GM12878 (cell line): Measurements from ENCODE around the gene SYT1. TPM values are rescaled to one million over a fixed set of nuclear protein-coding genes. Genes with fewer than 3 reads are reported as not detected.
"Not testable (repeated sequence)": the region's sequence is repeated elsewhere in the genome, so short reads cannot be mapped to it uniquely, and the experiment has no call there.

Experiments
- ATAC-seq: fragments of 200-7000 bp; cut with Tn5 transposase; 3 replicates; pipeline ENCODE4 v1.9.1; 2020; ENCODE audit warnings: mild to moderate bottlenecking, moderate library complexity
- BruUV-seq: library from RNA; stranded (reverse); fragments of 400-500 nt; replicated peaks from 2 replicates; lab custom pipeline; 2021; lab: Mats Ljungman, UMichigan
- CTCF ChIA-PET: fragments of 300-600 bp; sonication (Branson Sonifier 250); formaldehyde crosslinking; extraction: SDS; loops from one replicate; lab custom pipeline; 2021; ENCODE audit warnings: inconsistent platforms; lab: Yijun Ruan, JAX
- POLR2A ChIA-PET: fragments of 350-600 bp; formaldehyde crosslinking; extraction: SDS; loops from one replicate; lab custom pipeline; 2021; ENCODE audit warnings: inconsistent platforms; lab: Charles Lee
- RAD21 ChIA-PET: fragments of 300-600 bp; sonication (Branson Sonifier 250); formaldehyde crosslinking; loops from one replicate; lab custom pipeline; 2023; ENCODE audit warnings: antibody characterized with exemption; ENCODE audit not compliant: unreplicated experiment; lab: Charles Lee
- SMC1A ChIA-PET: fragments of 300-600 bp; sonication (Branson Sonifier 250); formaldehyde crosslinking; loops from one replicate; lab custom pipeline; 2023; ENCODE audit not compliant: unreplicated experiment, uncharacterized antibody; lab: Charles Lee
- DNase-seq: peaks from one replicate; pipeline ENCODE4 v3.0.0-alpha.2; 2011; ENCODE audit warnings: low read depth, low spot score
- FAIRE-seq: peaks from 3 replicates; lab custom pipeline; 2011; peaks lifted over from hg19 to GRCh38; lab: Jason Lieb, UNC
- H2AFZ ChIP-seq: 2 replicates; pipeline ENCODE4 v1.6.0; 2011; ENCODE audit warnings: low read depth, low read length, control low read depth; ENCODE audit not compliant: control insufficient read depth
- H3K27ac ChIP-seq: 2 replicates; pipeline ENCODE4 v1.5.1; 2011; ENCODE audit warnings: control low read depth; ENCODE audit not compliant: control insufficient read depth, insufficient read depth
- H3K27me3 ChIP-seq, 2 experiments: replicated peaks in 1 of 2; 2 replicates each; pipeline versions ENCODE4 v1.6.0 to v1.6.1; 2011; ENCODE audit warnings: low read length in 1 of 2; ENCODE audit not compliant: control insufficient read depth in 2 of 2, insufficient read depth in 2 of 2
- H3K36me3 ChIP-seq, 2 experiments: 2 replicates each; pipeline ENCODE4 v1.5.1; 2011; ENCODE audit warnings: low read length in 1 of 2; ENCODE audit not compliant: control insufficient read depth in 2 of 2, insufficient read depth in 2 of 2
- H3K4me1 ChIP-seq: 2 replicates; pipeline ENCODE4 v1.6.1; 2011; ENCODE audit warnings: mild to moderate bottlenecking, low read length, moderate library complexity, mixed read lengths; ENCODE audit not compliant: control insufficient read depth, insufficient read depth
- H3K4me2 ChIP-seq: 2 replicates; pipeline ENCODE4 v1.6.0; 2011; ENCODE audit warnings: control low read depth; ENCODE audit not compliant: control insufficient read depth, insufficient read depth
- H3K4me3 ChIP-seq: fragments of 200-600 bp; sonication (generic); 2 replicates; pipeline ENCODE4 v1.5.1; 2016
- H3K79me2 ChIP-seq: 2 replicates; pipeline ENCODE4 v1.6.0; 2011; ENCODE audit warnings: low read length; ENCODE audit not compliant: control insufficient read depth, insufficient read depth
- H3K9ac ChIP-seq: 2 replicates; pipeline ENCODE4 v1.8.0; 2011; ENCODE audit warnings: low read length, control low read depth, mixed read lengths; ENCODE audit not compliant: control insufficient read depth, insufficient read depth
- H3K9me3 ChIP-seq: replicated peaks from 3 replicates; pipeline ENCODE4 v1.5.1; 2011; ENCODE audit warnings: mild to moderate bottlenecking, low read length; ENCODE audit not compliant: control insufficient read depth, insufficient read depth
- H4K20me1 ChIP-seq: 2 replicates; pipeline ENCODE4 v1.6.0; 2011; ENCODE audit not compliant: control insufficient read depth, insufficient read depth
- WGBS: methylation state at CpG from one replicate; pipeline ENCODE4 v1.1.6; 2016; ENCODE audit warnings: low lambda C conversion rate; ENCODE audit not compliant: insufficient replicate concordance, insufficient coverage; ENCODE audit errors: missing lambda C conversion rate; 5-methylcytosine and 5-hydroxymethylcytosine counted together
- in situ Hi-C: fragments of 300-500 bp; cut with MboI; formaldehyde crosslinking; loops from 9 replicates; pipeline ENCODE4 v1.14.3; 2018; ENCODE audit warnings: mixed read lengths
- intact Hi-C: fragments of 100-400 bp; cut with micrococcal nuclease; formaldehyde crosslinking; loops from one replicate; pipeline ENCODE4 v1.14.2; 2022; ENCODE audit not compliant: unreplicated experiment
- polyA plus RNA-seq, 11 experiments: library from polyadenylated mRNA; depleted of rRNA in 4 of 11; unstranded in 6 of 11; stranded (reverse) in 5 of 11; fragments of >200 nt; fragmentation: Nextera tagmentation in 4 of 11; fragmentation: Illumina TruSeq in 1 of 11; extraction: Ambion mirVana in 4 of 11; extraction: Trizol in 1 of 11; gene quantifications; 1 replicate in 1 of 11; 2 replicates in 10 of 11; pipeline versions ENCODE4 v1.2.1 to v1.2.3, GENCODE V29; 2011 to 2016; ENCODE audit warnings: inconsistent platforms in 2 of 11, missing spikeins in 2 of 11, low read depth in 1 of 11
- total RNA-seq, 4 experiments: library from RNA; depleted of rRNA in 3 of 4; stranded (reverse); fragments of >200 nt in 3 of 4; fragmentation: Illumina TruSeq in 1 of 4; extraction: Trizol in 1 of 4; gene quantifications; 2 replicates each; pipeline versions ENCODE4 v1.2.1 to v1.2.3, GENCODE V29; 2013 to 2021

The SYT1 gene
- total and polyA plus RNA-seq, 10 of the 15 experiments (the other 5 are each of a cell fraction or from before 2014, with no cell fraction given) = 0.10 to 0.28 TPM; not detected in 8

DNA sequence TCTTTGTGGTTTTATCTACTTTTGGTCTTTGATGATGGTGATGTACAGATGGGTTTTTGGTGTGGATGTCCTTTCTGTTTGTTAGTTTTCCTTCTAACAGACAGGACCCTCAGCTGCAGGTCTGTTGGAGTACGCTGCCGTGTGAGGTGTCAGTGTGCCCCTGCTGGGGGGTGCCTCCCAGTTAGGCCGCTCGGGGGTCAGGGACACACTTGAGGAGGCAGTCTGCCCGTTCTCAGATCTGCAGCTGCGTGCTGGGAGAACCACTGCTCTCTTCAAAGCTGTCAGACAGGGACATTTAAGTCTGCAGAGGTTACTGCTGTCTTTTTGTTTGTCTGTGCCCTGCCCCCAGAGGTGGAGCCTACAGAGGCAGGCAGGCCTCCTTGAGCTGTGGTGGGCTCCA, 180.2 kb downstream of the SYT1 start:
- in situ Hi-C loops, H3K4me1 ChIP-seq, ATAC-seq, intact Hi-C loops, H3K9me3 ChIP-seq, POLR2A ChIA-PET, H3K9ac ChIP-seq, CTCF ChIA-PET, H3K4me3 ChIP-seq, H2AFZ ChIP-seq, BruUV-seq, H4K20me1 ChIP-seq, FAIRE-seq, H3K4me2 ChIP-seq, SMC1A ChIA-PET, H3K36me3 ChIP-seq, DNase-seq, H3K27ac ChIP-seq, H3K79me2 ChIP-seq, H3K27me3 ChIP-seq, RAD21 ChIA-PET: not testable (repeated sequence)
- 31% methylated on average over 6 of the region's 6 CpGs for WGBS

DNA sequence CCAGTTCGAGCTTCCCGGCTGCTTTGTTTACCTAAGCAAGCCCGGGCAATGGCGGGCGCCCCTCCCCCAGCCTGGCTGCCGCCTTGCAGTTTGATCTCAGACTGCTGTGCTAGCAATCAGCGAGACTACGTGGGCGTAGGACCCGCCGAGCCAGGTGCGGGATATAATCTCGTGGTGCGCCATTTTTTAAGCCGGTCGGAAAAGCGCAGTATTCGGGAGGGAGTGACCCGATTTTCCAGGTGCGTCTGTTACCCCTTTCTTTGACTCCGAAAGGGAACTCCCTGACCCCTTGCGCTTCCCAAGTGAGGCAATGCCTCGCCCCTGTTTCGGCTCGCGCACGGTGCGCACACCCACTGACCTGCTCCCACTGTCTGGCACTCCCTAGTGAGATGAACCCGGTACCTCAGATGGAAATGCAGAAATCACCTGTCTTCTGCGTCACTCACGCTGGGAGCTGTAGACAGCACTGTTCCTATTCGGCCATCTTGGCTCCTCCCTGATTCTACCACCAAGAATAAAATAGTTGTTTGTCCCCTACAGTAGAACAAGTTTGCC, 180.7 kb downstream of the SYT1 start:
- H3K9me3 ChIP-seq, DNase-seq, SMC1A ChIA-PET, RAD21 ChIA-PET, H3K9ac ChIP-seq, intact Hi-C loops, H3K4me3 ChIP-seq, H3K79me2 ChIP-seq, H3K27ac ChIP-seq, H2AFZ ChIP-seq, in situ Hi-C loops, ATAC-seq, H3K36me3 ChIP-seq, POLR2A ChIA-PET, BruUV-seq, H3K4me1 ChIP-seq, CTCF ChIA-PET, FAIRE-seq, H3K27me3 ChIP-seq, H4K20me1 ChIP-seq, H3K4me2 ChIP-seq: not testable (repeated sequence)
- WGBS = 73% methylated on average over 30 of the region's 32 CpGs
